A172 (cell line): ENCODE results near the gene LRMDA. TPM values are rescaled to one million over a fixed set of nuclear protein-coding genes. Genes with fewer than 3 reads are reported as not detected.
A peak's percentile ranks its signal among the peaks of the same experiment; 100 is the strongest.

Experiments
- DNase-seq: peaks from one replicate; pipeline ENCODE4 v3.0.0-alpha.2; 2015; ENCODE audit warnings: low spot score
- total RNA-seq: library from RNA; depleted of rRNA; stranded (reverse); fragments of >200 nt; shearing (Covaris generic); gene quantifications from 2 replicates; pipeline ENCODE4 v1.2.3, GENCODE V29; 2014

LRMDA gene
- total RNA-seq, 1 experiment from 2014 or later = not detected

- no peak for DNase-seq
Observed at GRCh38 chr10:75982611-75983369, 551.4 kb downstream of the LRMDA start.

- DNase-seq = no peak
Observed at GRCh38 chr10:75984067-75984466, 552.6 kb downstream of the LRMDA start.

GRCh38 chr10:75987616-75988015, 556.2 kb downstream of the LRMDA start:
- peak; percentile 37 for DNase-seq

- no peak for DNase-seq
Observed at GRCh38 chr10:75994357-75995040, 563.1 kb downstream of the LRMDA start.

- DNase-seq = no peak
Observed at GRCh38 chr10:75995041-75995430, 563.6 kb downstream of the LRMDA start.

- no peak for DNase-seq
Observed at GRCh38 chr10:75995720-75996119, 564.3 kb downstream of the LRMDA start.

- DNase-seq = no peak
Observed at GRCh38 chr10:75999001-75999400, 567.6 kb downstream of the LRMDA start.

- no peak for DNase-seq
Observed at GRCh38 chr10:75999515-76000209, 568.2 kb downstream of the LRMDA start.

- DNase-seq = no peak
Observed at GRCh38 chr10:76000550-76000949, 569.1 kb downstream of the LRMDA start.

GRCh38 chr10:76001019-76001418, 569.6 kb downstream of the LRMDA start:
- DNase-seq = no peak

GRCh38 chr10:76001461-76001860, 570.0 kb downstream of the LRMDA start:
- DNase-seq = no peak

GRCh38 chr10:76002262-76002854, 570.9 kb downstream of the LRMDA start:
- no peak for DNase-seq

- DNase-seq = no peak
Observed at GRCh38 chr10:76007667-76008181, 576.3 kb downstream of the LRMDA start.

GRCh38 chr10:76009531-76009930, 578.1 kb downstream of the LRMDA start:
- no peak for DNase-seq

- DNase-seq = peak; percentile 49
Observed at GRCh38 chr10:76010703-76011102, 579.3 kb downstream of the LRMDA start.

GRCh38 chr10:76012716-76013327, 581.4 kb downstream of the LRMDA start:
- no peak for DNase-seq

GRCh38 chr10:76015245-76015644, 583.8 kb downstream of the LRMDA start:
- no peak for DNase-seq

- no peak for DNase-seq
Observed at GRCh38 chr10:76017026-76017732, 585.8 kb downstream of the LRMDA start.

GRCh38 chr10:76017733-76018433, 586.5 kb downstream of the LRMDA start:
- DNase-seq = no peak

- no peak for DNase-seq
Observed at GRCh38 chr10:76020630-76021029, 589.2 kb downstream of the LRMDA start.
